Measurements from ENCODE around the gene C22orf31.

DNA sequence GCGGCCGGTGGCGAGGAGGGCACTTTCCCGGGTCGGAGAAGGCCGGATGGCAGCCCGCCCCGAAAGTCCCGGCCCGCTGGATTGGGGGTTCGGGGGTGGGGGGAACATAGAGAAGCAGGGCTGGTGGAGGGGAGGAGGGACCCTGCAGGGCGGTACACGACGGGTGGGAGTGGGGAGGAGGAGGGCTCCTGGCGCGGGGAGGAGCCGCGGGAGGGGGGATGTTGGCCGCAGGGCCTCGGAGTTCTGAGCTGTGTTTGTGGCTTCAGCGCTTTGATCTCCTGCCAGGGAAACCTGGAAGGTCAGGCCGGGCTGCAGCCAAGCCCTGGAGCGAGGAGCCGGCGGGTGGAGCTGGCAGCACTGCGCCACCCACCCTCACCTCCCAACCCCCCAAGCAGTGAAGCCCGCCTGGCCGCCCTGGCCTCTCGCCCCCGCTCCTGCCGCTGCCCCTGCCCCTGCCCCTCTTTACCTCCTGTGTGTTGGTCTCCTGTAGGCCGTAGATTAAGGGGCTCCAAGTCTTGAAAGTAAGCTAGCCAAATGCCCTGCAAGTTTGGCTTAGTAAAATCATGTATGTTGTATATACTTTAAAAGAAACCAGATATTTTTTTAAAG lies 30.9 kb downstream of the C22orf31 start:
- TF ChIP-seq, protein P1, sequence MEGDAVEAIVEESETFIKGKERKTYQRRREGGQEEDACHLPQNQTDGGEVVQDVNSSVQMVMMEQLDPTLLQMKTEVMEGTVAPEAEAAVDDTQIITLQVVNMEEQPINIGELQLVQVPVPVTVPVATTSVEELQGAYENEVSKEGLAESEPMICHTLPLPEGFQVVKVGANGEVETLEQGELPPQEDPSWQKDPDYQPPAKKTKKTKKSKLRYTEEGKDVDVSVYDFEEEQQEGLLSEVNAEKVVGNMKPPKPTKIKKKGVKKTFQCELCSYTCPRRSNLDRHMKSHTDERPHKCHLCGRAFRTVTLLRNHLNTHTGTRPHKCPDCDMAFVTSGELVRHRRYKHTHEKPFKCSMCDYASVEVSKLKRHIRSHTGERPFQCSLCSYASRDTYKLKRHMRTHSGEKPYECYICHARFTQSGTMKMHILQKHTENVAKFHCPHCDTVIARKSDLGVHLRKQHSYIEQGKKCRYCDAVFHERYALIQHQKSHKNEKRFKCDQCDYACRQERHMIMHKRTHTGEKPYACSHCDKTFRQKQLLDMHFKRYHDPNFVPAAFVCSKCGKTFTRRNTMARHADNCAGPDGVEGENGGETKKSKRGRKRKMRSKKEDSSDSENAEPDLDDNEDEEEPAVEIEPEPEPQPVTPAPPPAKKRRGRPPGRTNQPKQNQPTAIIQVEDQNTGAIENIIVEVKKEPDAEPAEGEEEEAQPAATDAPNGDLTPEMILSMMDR (conservative IDR thresholded peaks at IDR 0.05; ENCODE audit: low read depth, low read length) = no peak
- TF ChIP-seq EZH2 (IDR thresholded peaks at IDR 0.05; ENCODE audit: low read length, unreplicated experiment) = no peak
- no peak for TF ChIP-seq EZH2phosphoT487 (IDR thresholded peaks at IDR 0.05; ENCODE audit: borderline replicate concordance, low read length)
